Astrocyte of the cerebellum (primary cell): ENCODE measurements around the gene TRABD2B.

ENCODE experiments used
- DNase-seq: peaks from one replicate; pipeline ENCODE4 v3.0.0-alpha.2; 2011; ENCODE audit warnings: low read depth
- H3K4me3 ChIP-seq: 2 replicates; pipeline ENCODE4 v1.5.1; 2011; ENCODE audit warnings: mild to moderate bottlenecking, low read depth, low read length, moderate library complexity
- in situ Hi-C: cut with HindIII; loops from 2 replicates; pipeline ENCODE4 v1.10.0; 2017; ENCODE audit warnings: low sequenced_read_pairs
- TF ChIP-seq, protein P1 (sequence below): IDR thresholded peaks from 2 replicates; pipeline ENCODE4 v1.5.1; 2012; ENCODE audit warnings: low read length, low read depth, moderate library complexity, mild to moderate bottlenecking; ENCODE audit errors: missing control alignments

Gene TRABD2B

GRCh38 chr1:47835409-47835808 is 161.8 kb downstream of the TRABD2B start:
- no peak overlapping the region for H3K4me3 ChIP-seq
- DNase-seq, result no peak
- TF ChIP-seq, protein P1, sequence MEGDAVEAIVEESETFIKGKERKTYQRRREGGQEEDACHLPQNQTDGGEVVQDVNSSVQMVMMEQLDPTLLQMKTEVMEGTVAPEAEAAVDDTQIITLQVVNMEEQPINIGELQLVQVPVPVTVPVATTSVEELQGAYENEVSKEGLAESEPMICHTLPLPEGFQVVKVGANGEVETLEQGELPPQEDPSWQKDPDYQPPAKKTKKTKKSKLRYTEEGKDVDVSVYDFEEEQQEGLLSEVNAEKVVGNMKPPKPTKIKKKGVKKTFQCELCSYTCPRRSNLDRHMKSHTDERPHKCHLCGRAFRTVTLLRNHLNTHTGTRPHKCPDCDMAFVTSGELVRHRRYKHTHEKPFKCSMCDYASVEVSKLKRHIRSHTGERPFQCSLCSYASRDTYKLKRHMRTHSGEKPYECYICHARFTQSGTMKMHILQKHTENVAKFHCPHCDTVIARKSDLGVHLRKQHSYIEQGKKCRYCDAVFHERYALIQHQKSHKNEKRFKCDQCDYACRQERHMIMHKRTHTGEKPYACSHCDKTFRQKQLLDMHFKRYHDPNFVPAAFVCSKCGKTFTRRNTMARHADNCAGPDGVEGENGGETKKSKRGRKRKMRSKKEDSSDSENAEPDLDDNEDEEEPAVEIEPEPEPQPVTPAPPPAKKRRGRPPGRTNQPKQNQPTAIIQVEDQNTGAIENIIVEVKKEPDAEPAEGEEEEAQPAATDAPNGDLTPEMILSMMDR, result no peak
- in situ Hi-C loops, result no loop called here

DNA sequence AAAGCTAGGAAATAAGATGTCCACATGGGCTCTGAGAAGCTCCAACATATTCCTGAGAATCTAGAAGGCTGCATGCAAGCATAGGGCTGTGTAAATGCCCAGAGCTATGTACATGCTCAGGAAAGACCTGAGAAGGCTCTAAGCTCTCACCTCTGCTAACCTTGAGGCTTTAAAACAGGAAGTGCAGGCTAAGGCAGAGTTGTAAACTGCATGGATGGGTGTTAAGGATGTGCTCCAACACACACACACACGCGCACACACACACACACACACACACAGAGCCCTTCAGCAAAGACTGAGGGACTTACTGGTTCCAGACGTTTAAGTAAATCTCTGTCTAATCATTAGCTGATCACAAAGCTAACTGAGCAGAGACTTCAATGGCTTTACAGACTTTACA is 162.9 kb downstream of the TRABD2B start:
- H3K4me3 ChIP-seq, result no peak overlapping the region
- DNase-seq, result no peak
- in situ Hi-C loops, result no loop called here
- TF ChIP-seq, protein P1, result no peak

- DNase-seq, result no peak
- TF ChIP-seq, protein P1, result no peak
- no peak overlapping the region for H3K4me3 ChIP-seq
- in situ Hi-C loops, result no loop called here
These were observed 166.4 kb downstream of the TRABD2B start for GRCh38 chr1:47830641-47831333.

DNA sequence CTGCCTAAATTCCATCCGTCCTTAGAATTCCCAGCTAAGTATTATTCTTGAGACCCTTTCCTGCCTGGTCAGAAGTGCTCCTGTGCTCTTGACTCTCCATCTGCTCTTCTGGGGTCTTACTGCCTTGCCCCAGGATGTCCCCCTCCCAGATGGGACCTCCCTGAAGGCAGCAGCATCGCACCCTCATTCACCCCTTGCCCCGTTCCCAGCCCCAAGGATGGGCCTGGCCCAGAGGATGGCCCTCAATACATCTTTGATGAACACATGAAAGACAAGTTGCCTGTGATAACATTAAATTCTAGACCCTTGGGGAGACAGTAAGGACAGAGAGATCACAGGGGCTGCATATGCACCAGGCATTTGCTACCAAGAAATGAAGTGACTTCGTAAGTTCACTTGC is 167.2 kb downstream of the TRABD2B start:
- DNase-seq, result no peak
- TF ChIP-seq, protein P1, result no peak
- no peak overlapping the region for H3K4me3 ChIP-seq
- in situ Hi-C loops, result no loop called here

DNA sequence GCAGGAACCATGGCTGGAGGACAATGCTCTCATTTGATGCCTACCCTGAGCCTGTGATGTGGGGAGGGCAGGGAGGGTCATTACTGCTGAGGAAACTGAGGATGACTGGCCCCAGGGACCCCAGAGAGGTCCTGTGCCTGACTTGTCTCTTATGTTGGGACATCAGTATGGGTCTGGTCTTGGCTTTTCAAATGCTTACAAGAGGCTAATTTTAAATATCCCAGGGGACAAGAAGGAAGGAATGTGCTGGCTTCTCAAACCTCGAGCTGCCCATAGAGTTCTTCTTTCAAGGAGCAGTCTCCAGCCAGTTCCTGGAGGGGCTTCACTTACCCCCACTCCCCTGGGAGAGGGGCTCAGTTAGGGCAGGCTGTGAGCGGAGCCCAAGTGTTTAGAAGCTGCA is 168.2 kb downstream of the TRABD2B start:
- in situ Hi-C loops, result no loop called here
- TF ChIP-seq, protein P1, result no peak
- no peak overlapping the region for H3K4me3 ChIP-seq
- DNase-seq, result no peak

DNA sequence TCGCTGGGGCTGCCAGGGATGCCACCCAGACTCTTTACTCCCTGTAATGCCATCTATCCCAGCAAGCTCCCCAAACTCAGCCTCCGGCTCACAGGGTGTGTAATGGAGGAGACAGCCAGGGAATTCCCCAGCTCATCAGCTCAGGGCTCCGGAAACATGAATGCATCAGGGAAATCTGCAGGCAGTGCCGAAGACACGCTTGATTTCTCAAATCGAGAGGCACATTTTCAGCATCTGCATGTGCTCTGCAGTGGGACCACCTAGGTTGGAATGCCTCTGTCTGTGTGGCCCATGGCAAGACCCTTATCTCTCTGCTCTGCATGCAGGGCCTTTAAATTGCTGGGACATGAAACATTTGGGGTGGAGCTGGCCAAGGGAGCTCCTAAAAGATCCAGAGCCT is 170.1 kb downstream of the TRABD2B start:
- in situ Hi-C loops, result no loop called here

More for the DNA sequence above, 170.1 kb downstream of the TRABD2B start:
- no peak overlapping the region for H3K4me3 ChIP-seq
- TF ChIP-seq, protein P1, result no peak
- no peak for DNase-seq
